ENCODE measurements around the gene ITPKC. TPM values are rescaled to one million over a fixed set of nuclear protein-coding genes. Genes with fewer than 3 reads are reported as not detected.

ITPKC gene
- total RNA-seq, 1 donor from 2014 or later: 6.5 TPM

GRCh38 chr19:40681039-40681438 is 35.9 kb upstream of the ITPKC start:
- Mint-ChIP-seq H3K4me1 (no peaks in the 10 kb centered on the region), H3K4me3 (no peak overlapping the region), H3K36me3 (peaks cover 35% of the 10 kb centered on the region), H3K9me3 (no peaks in the 10 kb centered on the region), H3K27ac (no peak overlapping the region), H3K27me3 (ENCODE audit: insufficient read depth, low read depth) (no peaks in the 10 kb centered on the region)
- Histone ChIP-seq H2AFZ (replicated peaks) (no peak overlapping the region), H3F3A (ENCODE audit: low read depth) (no peaks in the 10 kb centered on the region), H3K27me3 (no peaks in the 10 kb centered on the region), H4K20me1 (ENCODE audit: low read depth) (no peaks in the 10 kb centered on the region), H3K4me3 (no peak overlapping the region), H3K9me3 (ENCODE audit: low read depth) (no peaks in the 10 kb centered on the region), H3K4me2 (no peak overlapping the region), H3K4me1 (no peaks in the 10 kb centered on the region), H3K9ac (no peak overlapping the region), H3K27ac (no peak overlapping the region), H3K36me3 (no peaks in the 10 kb centered on the region), H3K79me2 (ENCODE audit: low read depth) (no peaks in the 10 kb centered on the region)
- DNase-seq (ENCODE audit: low spot score): no peak
- TF ChIP-seq EZH2phosphoT487 (IDR thresholded peaks at IDR 0.05): no peak
- no peak for TF ChIP-seq CTCF (IDR thresholded peaks at IDR 0.05)

GRCh38 chr19:40682431-40682964 is 34.4 kb upstream of the ITPKC start:
- TF ChIP-seq EZH2phosphoT487 (IDR thresholded peaks at IDR 0.05) (no peak), EZH2 (IDR thresholded peaks at IDR 0.05) (no peak), CTCF (IDR thresholded peaks at IDR 0.05) (no peak)
- Mint-ChIP-seq H3K27ac (no peak overlapping the region), H3K27me3 (ENCODE audit: insufficient read depth, low read depth) (no peaks in the 10 kb centered on the region), H3K4me1 (no peaks in the 10 kb centered on the region), H3K9me3 (no peaks in the 10 kb centered on the region), H3K4me3 (no peak overlapping the region), H3K36me3 (peaks cover 37% of the 10 kb centered on the region)
- H3K4me2 ChIP-seq: no peak overlapping the region
- no peaks in the 10 kb centered on the region for H3K27me3 ChIP-seq
- H3K4me3 ChIP-seq: no peak overlapping the region
- H3F3A ChIP-seq (ENCODE audit: low read depth): no peaks in the 10 kb centered on the region
- H2AFZ ChIP-seq (replicated peaks): no peak overlapping the region
- no peak overlapping the region for H3K27ac ChIP-seq
- H3K9ac ChIP-seq: no peak overlapping the region
- DNase-seq (ENCODE audit: low spot score): no peak
- H3K79me2 ChIP-seq (ENCODE audit: low read depth): no peaks in the 10 kb centered on the region
- no peaks in the 10 kb centered on the region for H3K9me3 ChIP-seq (ENCODE audit: low read depth)
- H4K20me1 ChIP-seq (ENCODE audit: low read depth): peaks cover 4% of the 10 kb centered on the region
- no peaks in the 10 kb centered on the region for H3K36me3 ChIP-seq
- H3K4me1 ChIP-seq: no peaks in the 10 kb centered on the region

- Mint-ChIP-seq H3K4me3 (no peak overlapping the region), H3K27ac (no peak overlapping the region), H3K4me1 (no peaks in the 10 kb centered on the region), H3K9me3 (no peaks in the 10 kb centered on the region), H3K27me3 (ENCODE audit: insufficient read depth, low read depth) (no peaks in the 10 kb centered on the region), H3K36me3 (peaks cover 31% of the 10 kb centered on the region)
- Histone ChIP-seq H3K27ac (no peak overlapping the region), H3K9ac (no peak overlapping the region), H2AFZ (replicated peaks) (no peak overlapping the region), H3K4me2 (no peak overlapping the region), H3K9me3 (ENCODE audit: low read depth) (no peaks in the 10 kb centered on the region), H3K36me3 (no peaks in the 10 kb centered on the region), H3K4me1 (no peaks in the 10 kb centered on the region), H3F3A (ENCODE audit: low read depth) (no peaks in the 10 kb centered on the region), H3K79me2 (ENCODE audit: low read depth) (peaks cover 3% of the 10 kb centered on the region), H3K27me3 (no peaks in the 10 kb centered on the region), H3K4me3 (no peak overlapping the region), H4K20me1 (ENCODE audit: low read depth) (peaks cover 8% of the 10 kb centered on the region)
- DNase-seq (ENCODE audit: low spot score): no peak
- TF ChIP-seq CTCF (IDR thresholded peaks at IDR 0.05) (no peak), EZH2 (IDR thresholded peaks at IDR 0.05) (no peak), EZH2phosphoT487 (IDR thresholded peaks at IDR 0.05) (no peak)
Observed at GRCh38 chr19:40683437-40683836, 33.5 kb upstream of the ITPKC start.

Measured in neural progenitor cell (in vitro differentiated cells).